H9 (cell line): Measurements from ENCODE around the gene MMP25. TPM values are rescaled to one million over a fixed set of nuclear protein-coding genes. Genes with fewer than 3 reads are reported as not detected.
A peak's percentile ranks its signal among the peaks of the same experiment; 100 is the strongest.

ENCODE experiments used
- DNase-seq: peaks from one replicate; pipeline ENCODE4 v3.0.0-alpha.2; 2017
- H2AFZ ChIP-seq: one replicate; pipeline ENCODE4 v1.6.1; 2013; ENCODE audit warnings: mild to moderate bottlenecking, low read length, control low read depth, moderate library complexity
- H2AK5ac ChIP-seq: 2 replicates; pipeline ENCODE4 v1.6.1; 2013; ENCODE audit warnings: low read length, control low read depth, mixed read lengths; ENCODE audit not compliant: insufficient read length
- H2BK120ac ChIP-seq: one replicate; pipeline ENCODE4 v1.6.1; 2013; ENCODE audit warnings: low read depth, mild to moderate bottlenecking, low read length, control low read depth, inconsistent platforms; ENCODE audit not compliant: poor library complexity, severe bottlenecking
- H2BK12ac ChIP-seq: 2 replicates; pipeline ENCODE4 v1.6.1; 2013; ENCODE audit warnings: low read length, control low read depth, mixed read lengths, low read depth; ENCODE audit not compliant: insufficient read length
- H2BK15ac ChIP-seq: 2 replicates; pipeline ENCODE4 v1.6.1; 2013; ENCODE audit warnings: low read depth, low read length, control low read depth
- H2BK20ac ChIP-seq: one replicate; pipeline ENCODE4 v1.6.1; 2013; ENCODE audit warnings: low read depth, mild to moderate bottlenecking, low read length, control low read depth, inconsistent platforms; ENCODE audit not compliant: poor library complexity, severe bottlenecking
- H2BK5ac ChIP-seq: 2 replicates; pipeline ENCODE4 v1.6.1; 2013; ENCODE audit warnings: low read length, control low read depth, mixed read lengths; ENCODE audit not compliant: insufficient read length
- H3K14ac ChIP-seq: 2 replicates; pipeline ENCODE4 v1.6.1; 2013; ENCODE audit warnings: low read length, control low read depth; ENCODE audit not compliant: insufficient read depth
- H3K18ac ChIP-seq: 2 replicates; pipeline ENCODE4 v1.6.1; 2013; ENCODE audit warnings: low read depth, mild to moderate bottlenecking, mixed read lengths, low read length, control low read depth; ENCODE audit not compliant: insufficient read length
- H3K23ac ChIP-seq: 2 replicates; pipeline ENCODE4 v1.6.1; 2013; ENCODE audit warnings: low read length, control low read depth, mixed read lengths, low read depth; ENCODE audit not compliant: insufficient read length
- H3K23me2 ChIP-seq: 2 replicates; pipeline ENCODE4 v1.6.1; 2013; ENCODE audit warnings: low read depth, mild to moderate bottlenecking, mixed read lengths, low read length, control low read depth; ENCODE audit not compliant: insufficient read length, poor library complexity, severe bottlenecking
- H3K27ac ChIP-seq: 2 replicates; pipeline ENCODE4 v1.5.1; 2013; ENCODE audit warnings: low read length, control low read depth, mixed read lengths, low read depth; ENCODE audit not compliant: insufficient read length
- H3K27me3 ChIP-seq: 2 replicates; pipeline ENCODE4 v1.6.1; 2013; ENCODE audit warnings: low read length, control low read depth, inconsistent platforms; ENCODE audit not compliant: insufficient read depth
- H3K4ac ChIP-seq: 2 replicates; pipeline ENCODE4 v1.6.1; 2013; ENCODE audit warnings: low read depth, mild to moderate bottlenecking, control low read depth, inconsistent platforms, low read length, moderate library complexity
- H3K4me1 ChIP-seq: 2 replicates; pipeline ENCODE4 v1.6.1; 2013; ENCODE audit warnings: low read length, control low read depth, inconsistent platforms; ENCODE audit not compliant: insufficient read depth
- H3K4me2 ChIP-seq: 2 replicates; pipeline ENCODE4 v1.6.1; 2013; ENCODE audit warnings: low read length, control low read depth, mixed read lengths; ENCODE audit not compliant: insufficient read length, insufficient read depth
- H3K56ac ChIP-seq: 2 replicates; pipeline ENCODE4 v1.6.1; 2013; ENCODE audit warnings: low read depth, mild to moderate bottlenecking, mixed read lengths, low read length, control low read depth; ENCODE audit not compliant: insufficient read length
- H3K79me1 ChIP-seq: 2 replicates; pipeline ENCODE4 v1.6.1; 2013; ENCODE audit warnings: low read depth, mild to moderate bottlenecking, moderate library complexity, low read length, control low read depth, inconsistent platforms; ENCODE audit not compliant: insufficient read depth, poor library complexity, severe bottlenecking
- H3K79me2 ChIP-seq: 2 replicates; pipeline ENCODE4 v1.6.1; 2013; ENCODE audit warnings: low read length, control low read depth, inconsistent platforms; ENCODE audit not compliant: insufficient read depth
- H3K9ac ChIP-seq: 2 replicates; pipeline ENCODE4 v1.6.1; 2013; ENCODE audit warnings: low read length, control low read depth, mixed read lengths; ENCODE audit not compliant: insufficient read length; ENCODE audit errors: extremely low read depth
- H3K9me3 ChIP-seq: one replicate; pipeline ENCODE4 v1.6.1; 2013; ENCODE audit warnings: low read depth, low read length, inconsistent platforms; ENCODE audit not compliant: control insufficient read depth
- H3T11ph ChIP-seq: one replicate; pipeline ENCODE4 v1.6.1; 2013; ENCODE audit warnings: mild to moderate bottlenecking, low read length, control low read depth, inconsistent platforms
- H4K20me1 ChIP-seq: one replicate; pipeline ENCODE4 v1.6.1; 2013; ENCODE audit not compliant: control insufficient read depth, insufficient read length, insufficient read depth
- H4K5ac ChIP-seq: 2 replicates; pipeline ENCODE4 v1.6.1; 2013; ENCODE audit warnings: low read depth, mild to moderate bottlenecking, mixed read lengths, low read length, control low read depth; ENCODE audit not compliant: insufficient read length
- H4K8ac ChIP-seq: replicated peaks from 2 replicates; pipeline ENCODE4 v1.6.1; 2013; ENCODE audit warnings: low read length, control low read depth, mixed read lengths, low read depth; ENCODE audit not compliant: insufficient read length
- H4K91ac ChIP-seq: 2 replicates; pipeline ENCODE4 v1.6.1; 2013; ENCODE audit warnings: low read depth, mild to moderate bottlenecking, moderate library complexity, mixed read lengths, low read length, control low read depth; ENCODE audit not compliant: insufficient read length
- H3K27ac Mint-ChIP-seq, 3 experiments: 2 replicates in 2 of 3; 3 replicates in 1 of 3; pipeline ENCODE4 v1.8.0; 2020 to 2021; ENCODE audit warnings: mixed read lengths in 3 of 3, mild to moderate bottlenecking in 1 of 3, moderate library complexity in 1 of 3
- H3K27me3 Mint-ChIP-seq: 2 replicates; pipeline ENCODE4 v1.8.0; 2021; ENCODE audit warnings: low read depth, mild to moderate bottlenecking, moderate library complexity, mixed read lengths
- H3K36me3 Mint-ChIP-seq, 3 experiments: 2 replicates in 2 of 3; 3 replicates in 1 of 3; pipeline ENCODE4 v1.8.0; 2020 to 2021; ENCODE audit warnings: low read depth in 3 of 3, mixed read lengths in 3 of 3; ENCODE audit not compliant: insufficient read depth in 1 of 3
- H3K4me1 Mint-ChIP-seq, 2 experiments: 2 replicates each; pipeline ENCODE4 v1.8.0; 2020; ENCODE audit warnings: mixed read lengths in 2 of 2
- H3K4me3 Mint-ChIP-seq, 2 experiments: 2 replicates in 1 of 2; 3 replicates in 1 of 2; pipeline ENCODE4 v1.8.0; 2020 to 2021; ENCODE audit warnings: mild to moderate bottlenecking in 2 of 2, mixed read lengths in 2 of 2, moderate library complexity in 1 of 2
- H3K9me3 Mint-ChIP-seq, 2 experiments: 2 replicates in 1 of 2; 3 replicates in 1 of 2; pipeline ENCODE4 v1.8.0; 2020; ENCODE audit warnings: mild to moderate bottlenecking in 2 of 2, mixed read lengths in 2 of 2, moderate library complexity in 1 of 2
- CTCF ChIP-seq: fragments of 200-600 bp; sonication (generic); conservative IDR thresholded peaks from 3 replicates; pipeline ENCODE4 v1.8.0; 2021; ENCODE audit warnings: antibody characterized with exemption, mild to moderate bottlenecking
- WGBS: extraction: QIAGEN DNeasy Blood & Tissue Kit; methylation state at CpG from one replicate; pipeline ENCODE4 v1.1.7; 2013; ENCODE audit warnings: missing lambda C conversion rate, low lambda C conversion rate, mixed read lengths; ENCODE audit not compliant: insufficient read length; ENCODE audit errors: extremely low coverage; 5-methylcytosine and 5-hydroxymethylcytosine counted together
- total RNA-seq: library from RNA; stranded (reverse); gene quantifications from 2 replicates; pipeline ENCODE4 v1.2.1, GENCODE V29; 2021

MMP25 gene
- total RNA-seq, 1 experiment from 2014 or later = 13.5 TPM

GRCh38 chr16:3020247-3020603 lies 26.1 kb upstream of the MMP25 start, which contains the start of gene TNFRSF12A:
Gene TNFRSF12A, plus strand, starts transcription at chr16:3020368. Its CDS starts 30 bp downstream, at chr16:3020398.
- no peaks in the 10 kb centered on the region; a peak in 2 of 5 replicates for H3K9me3 Mint-ChIP-seq

More at GRCh38 chr16:3020247-3020603, 26.1 kb upstream of the MMP25 start, which contains the start of gene TNFRSF12A:
- Histone ChIP-seq H2AK5ac (no peak within 1 kb of the TSS), H3K27me3 (no peaks in the 10 kb centered on the region), H3K79me2 (peaks cover 9% of the 10 kb centered on the region; the same call in 1 of the 2 replicates), H2BK15ac (no peak within 1 kb of the TSS), H3K9ac (peak within 1 kb of the TSS; percentile 76), H3K14ac (peak within 1 kb of the TSS; percentile 87), H3K79me1 (no peaks in the 10 kb centered on the region), H3K56ac (no peak within 1 kb of the TSS), H4K91ac (no peak within 1 kb of the TSS), H2AFZ (no peak within 1 kb of the TSS), H2BK120ac (no peak within 1 kb of the TSS), H3K9me3 (no peaks in the 10 kb centered on the region), H3K23ac (no peak within 1 kb of the TSS), H3T11ph (no peak within 1 kb of the TSS), H3K18ac (peak within 1 kb of the TSS; percentile 89), H3K27ac (peak within 1 kb of the TSS; percentile 64), H2BK5ac (no peak within 1 kb of the TSS), H3K23me2 (peaks cover 33% of the 10 kb centered on the region), H4K5ac (no peak within 1 kb of the TSS), H4K20me1 (no peaks in the 10 kb centered on the region), H3K4me1 (peaks cover 2% of the 10 kb centered on the region; the same call in 1 of the 2 replicates), H2BK12ac (no peak within 1 kb of the TSS), H3K4me2 (peak within 1 kb of the TSS; percentile 51), H2BK20ac (no peak within 1 kb of the TSS), H4K8ac (no peak within 1 kb of the TSS), H3K4ac (no peak within 1 kb of the TSS; the same call in 1 of the 2 replicates)
- Mint-ChIP-seq H3K27me3 (peaks cover 7% of the 10 kb centered on the region; the same call in 1 of the 2 replicates), H3K36me3 (peaks cover 17 to 37% (median 25%) of the 10 kb centered on the region in 3 experiments), H3K4me3 (peak within 1 kb of the TSS; percentile 93 to 96), H3K27ac (peak within 1 kb of the TSS; percentile 98 to 100 (median 99)), H3K4me1 (peaks cover 34 to 64% of the 10 kb centered on the region in 2 experiments)
- 0 out of 3 replicates have a peak, but pooled peaks have one; percentile 11 for TF ChIP-seq CTCF
- DNase-seq = peak; percentile 83
- no CpG with 5 or more reads among the region's 49 CpGs for WGBS
